ENCODE measurements around the gene ITGB8. TPM values are rescaled to one million over a fixed set of nuclear protein-coding genes. Genes with fewer than 3 reads are reported as not detected.

Gene ITGB8
- total RNA-seq, result 91.2 TPM

DNA sequence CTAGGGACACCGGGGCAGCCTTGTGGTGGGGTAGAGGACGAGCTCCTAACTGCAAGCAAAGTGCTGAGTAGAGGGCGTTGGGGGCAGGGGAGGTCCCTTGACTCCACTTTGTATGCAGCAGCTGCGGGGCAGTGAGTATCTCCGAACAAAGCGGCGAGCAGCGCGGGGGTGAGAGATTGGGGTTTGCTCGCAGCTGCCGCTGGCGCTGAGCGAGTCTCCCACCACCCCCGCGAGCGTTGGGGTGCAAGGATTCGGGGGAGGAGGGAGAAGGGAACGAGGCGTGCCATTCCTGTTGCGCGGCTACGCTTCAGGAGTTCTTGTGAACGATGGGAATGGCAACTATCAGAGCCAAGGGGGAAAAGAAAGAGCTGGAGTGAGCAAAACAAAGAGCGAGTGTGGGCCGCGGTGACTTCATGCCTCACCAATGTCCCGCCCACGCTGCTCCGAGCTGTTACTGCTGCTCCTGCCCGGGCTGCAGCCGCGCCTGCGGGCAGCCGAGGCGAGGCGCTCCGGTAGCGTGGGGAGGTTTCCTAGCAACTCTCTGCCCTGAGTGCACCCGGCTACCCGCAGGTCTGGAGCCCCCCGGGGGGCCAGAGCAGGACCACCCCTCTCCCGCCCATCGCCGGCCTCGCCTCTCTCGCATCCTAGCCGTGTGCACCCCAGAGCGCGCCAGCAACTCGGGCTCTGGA is at the start of gene ITGB8:
Gene ITGB8 (plus strand): TSS at position 662 of the 689 bp plus-strand sequence. CDS start 907 bp downstream, outside the sequence.

Small RNA genes within 50 kb of the gene (small RNA-seq; reads per million reads assigned to genes)
- gene RF00275 (ENCODE audit: low replicate concordance), result not detected

Other genes starting within 250 kb of the ITGB8 start
- gene MACC1, start 113.5 kb upstream of the ITGB8 start, total RNA-seq, result 26.9 TPM